Measurements from ENCODE around the gene CACNA1C. TPM values are rescaled to one million over a fixed set of nuclear protein-coding genes. Genes with fewer than 3 reads are reported as not detected.
A peak's percentile ranks its signal among the peaks of the same experiment; 100 is the strongest.

The CACNA1C gene
- total RNA-seq, 1 experiment from 2014 or later = 3.7 TPM

DNA sequence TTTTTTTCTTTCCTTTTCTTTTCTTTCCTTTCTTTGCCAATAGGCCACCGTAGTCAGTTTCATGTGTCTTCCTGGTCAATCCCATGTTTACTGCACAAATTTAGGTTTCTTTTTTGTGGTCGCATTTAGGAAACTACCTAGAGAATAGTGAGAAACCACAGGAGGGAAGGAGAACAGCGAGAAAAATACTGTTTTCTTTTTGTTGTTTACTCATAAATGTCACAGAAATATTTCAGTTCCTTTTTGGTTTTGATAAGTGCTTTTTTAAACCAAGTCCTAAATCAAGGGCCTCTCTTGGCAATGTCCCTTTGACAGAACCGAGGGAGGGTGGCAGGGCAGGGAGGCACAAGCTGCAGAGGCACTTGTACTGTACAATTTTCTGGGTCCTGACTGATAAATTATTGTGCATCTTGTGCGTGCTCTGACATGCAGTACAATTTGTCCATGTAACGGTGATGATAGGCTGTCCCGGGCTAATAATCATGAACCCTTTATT lies 326.1 kb downstream of the CACNA1C start:
- no peaks in the 10 kb centered on the region for H3K9me3 ChIP-seq (ENCODE audit: low read depth, low read length, poor library complexity, severe bottlenecking)
- no peak overlapping the region for H3K4me3 ChIP-seq (ENCODE audit: low read depth, low read length, poor library complexity, severe bottlenecking)
- CTCF ChIA-PET = no interaction called here
- no peaks in the 10 kb centered on the region for H3K36me3 ChIP-seq (ENCODE audit: insufficient read depth, low read length, poor library complexity, severe bottlenecking)
- H3K4me1 ChIP-seq (ENCODE audit: insufficient read depth, low read length, poor library complexity, severe bottlenecking) = peaks cover 17% of the 10 kb centered on the region
- TF ChIP-seq, protein P1, sequence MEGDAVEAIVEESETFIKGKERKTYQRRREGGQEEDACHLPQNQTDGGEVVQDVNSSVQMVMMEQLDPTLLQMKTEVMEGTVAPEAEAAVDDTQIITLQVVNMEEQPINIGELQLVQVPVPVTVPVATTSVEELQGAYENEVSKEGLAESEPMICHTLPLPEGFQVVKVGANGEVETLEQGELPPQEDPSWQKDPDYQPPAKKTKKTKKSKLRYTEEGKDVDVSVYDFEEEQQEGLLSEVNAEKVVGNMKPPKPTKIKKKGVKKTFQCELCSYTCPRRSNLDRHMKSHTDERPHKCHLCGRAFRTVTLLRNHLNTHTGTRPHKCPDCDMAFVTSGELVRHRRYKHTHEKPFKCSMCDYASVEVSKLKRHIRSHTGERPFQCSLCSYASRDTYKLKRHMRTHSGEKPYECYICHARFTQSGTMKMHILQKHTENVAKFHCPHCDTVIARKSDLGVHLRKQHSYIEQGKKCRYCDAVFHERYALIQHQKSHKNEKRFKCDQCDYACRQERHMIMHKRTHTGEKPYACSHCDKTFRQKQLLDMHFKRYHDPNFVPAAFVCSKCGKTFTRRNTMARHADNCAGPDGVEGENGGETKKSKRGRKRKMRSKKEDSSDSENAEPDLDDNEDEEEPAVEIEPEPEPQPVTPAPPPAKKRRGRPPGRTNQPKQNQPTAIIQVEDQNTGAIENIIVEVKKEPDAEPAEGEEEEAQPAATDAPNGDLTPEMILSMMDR (conservative IDR thresholded peaks at IDR 0.05; ENCODE audit: low read depth, low read length) = no peak
- TF ChIP-seq EZH2 (IDR thresholded peaks at IDR 0.05; ENCODE audit: borderline replicate concordance, low read depth, low read length, poor library complexity, severe bottlenecking) = no peak
- no TSS peak for BruUV-seq (replicated peaks)
- H3K27ac ChIP-seq (ENCODE audit: low read depth, low read length, poor library complexity, severe bottlenecking) = no peak overlapping the region
- peak; percentile 22 for DNase-seq (ENCODE audit: low spot score)
- H3K27me3 ChIP-seq (replicated peaks; ENCODE audit: insufficient read depth, low read depth, low read length, poor library complexity) = no peaks in the 10 kb centered on the region
- POLR2A ChIA-PET (ENCODE audit: low non-redundant PET) = no interaction called here
- intact Hi-C loops (cut with micrococcal nuclease; ENCODE audit: unreplicated experiment) = no loop called here

DNA sequence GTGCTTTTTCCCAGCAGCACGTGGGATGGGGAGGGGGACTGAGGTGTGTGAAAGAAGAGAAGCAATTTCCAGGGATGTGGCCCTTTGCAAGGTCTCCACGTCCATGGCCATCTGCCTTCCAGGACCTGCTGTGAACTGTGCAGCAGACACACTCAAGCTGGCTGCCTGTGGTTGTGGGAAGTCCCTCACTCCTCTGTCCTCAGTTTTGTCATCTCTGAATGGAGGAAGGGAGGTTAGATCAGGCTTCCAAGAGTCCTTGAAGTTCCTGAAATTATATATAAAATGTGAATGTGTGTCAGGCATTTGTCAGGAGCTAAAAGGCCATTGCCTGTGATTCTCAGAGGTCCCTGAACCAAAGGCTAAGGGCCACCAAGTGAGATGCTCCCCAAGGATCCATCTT lies 328.2 kb downstream of the CACNA1C start:
- no peaks in the 10 kb centered on the region for H3K9me3 ChIP-seq (ENCODE audit: low read depth, low read length, poor library complexity, severe bottlenecking)
- DNase-seq (ENCODE audit: low spot score) = no peak
- no peak for TF ChIP-seq EZH2 (IDR thresholded peaks at IDR 0.05; ENCODE audit: borderline replicate concordance, low read depth, low read length, poor library complexity, severe bottlenecking)
- TF ChIP-seq, protein P1 (conservative IDR thresholded peaks at IDR 0.05; ENCODE audit: low read depth, low read length) = no peak
- H3K27me3 ChIP-seq (replicated peaks; ENCODE audit: insufficient read depth, low read depth, low read length, poor library complexity) = no peaks in the 10 kb centered on the region
- intact Hi-C loops (cut with micrococcal nuclease; ENCODE audit: unreplicated experiment) = loop anchor here (10.0 kb wide), 1 partner anchor 204 kb away; no protein-coding TSS in a partner anchor
- CTCF ChIA-PET = no interaction called here
- no peak overlapping the region for H3K27ac ChIP-seq (ENCODE audit: low read depth, low read length, poor library complexity, severe bottlenecking)
- no peaks in the 10 kb centered on the region for H3K36me3 ChIP-seq (ENCODE audit: insufficient read depth, low read length, poor library complexity, severe bottlenecking)
- no TSS peak for BruUV-seq (replicated peaks)
- H3K4me3 ChIP-seq (ENCODE audit: low read depth, low read length, poor library complexity, severe bottlenecking) = no peak overlapping the region
- peaks cover 17% of the 10 kb centered on the region for H3K4me1 ChIP-seq (ENCODE audit: insufficient read depth, low read length, poor library complexity, severe bottlenecking)
- POLR2A ChIA-PET (ENCODE audit: low non-redundant PET) = no interaction called here

DNA sequence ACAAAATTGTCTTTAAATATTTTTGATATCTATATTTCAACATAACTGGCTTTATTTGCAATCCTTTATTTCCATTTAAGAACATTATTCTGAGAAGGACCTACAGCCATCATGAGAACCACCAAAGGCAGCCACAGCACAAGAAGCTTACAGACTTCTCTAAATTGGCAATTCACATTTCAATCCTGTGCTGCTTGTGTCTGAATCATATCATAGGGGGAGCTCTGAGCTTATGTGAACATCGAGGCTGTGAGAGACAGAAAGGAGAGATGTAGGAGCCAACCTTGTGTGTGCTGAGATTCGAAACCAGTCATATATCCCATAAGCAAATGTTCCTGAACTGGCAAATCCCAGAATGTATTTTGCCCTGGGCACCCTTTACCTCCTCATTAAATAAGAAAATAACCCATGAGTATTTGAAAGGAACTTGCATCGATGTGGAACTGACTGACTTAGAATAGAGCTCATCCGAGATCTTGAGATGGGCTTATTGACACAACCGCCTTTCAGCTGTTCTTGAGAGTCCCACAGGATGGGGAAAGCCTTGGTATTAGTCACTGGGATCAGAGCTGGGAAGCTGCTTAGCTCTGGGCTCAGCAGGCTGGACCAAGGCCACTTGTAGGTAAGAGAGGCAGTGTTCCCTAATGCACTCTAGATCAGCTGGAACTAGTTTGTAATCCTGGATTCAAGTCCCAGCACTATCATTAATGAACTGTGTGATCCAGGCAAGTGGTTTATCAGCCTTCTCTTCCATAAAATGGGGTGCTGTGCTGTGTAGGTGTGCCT lies 329.8 kb downstream of the CACNA1C start:
- DNase-seq (ENCODE audit: low spot score) = no peak
- Histone ChIP-seq H3K9me3 (ENCODE audit: low read depth, low read length, poor library complexity, severe bottlenecking) (no peaks in the 10 kb centered on the region), H3K36me3 (ENCODE audit: insufficient read depth, low read length, poor library complexity, severe bottlenecking) (no peaks in the 10 kb centered on the region), H3K4me1 (ENCODE audit: insufficient read depth, low read length, poor library complexity, severe bottlenecking) (peaks cover 2% of the 10 kb centered on the region), H3K27ac (ENCODE audit: low read depth, low read length, poor library complexity, severe bottlenecking) (no peak overlapping the region), H3K4me3 (ENCODE audit: low read depth, low read length, poor library complexity, severe bottlenecking) (no peak overlapping the region), H3K27me3 (replicated peaks; ENCODE audit: insufficient read depth, low read depth, low read length, poor library complexity) (no peaks in the 10 kb centered on the region)
- CTCF ChIA-PET = no interaction called here
- POLR2A ChIA-PET (ENCODE audit: low non-redundant PET) = no interaction called here
- BruUV-seq (replicated peaks) = no TSS peak
- intact Hi-C loops (cut with micrococcal nuclease; ENCODE audit: unreplicated experiment) = loop anchor here (10.0 kb wide), 1 partner anchor 202 kb away; no protein-coding TSS in a partner anchor
- no peak for TF ChIP-seq EZH2 (IDR thresholded peaks at IDR 0.05; ENCODE audit: borderline replicate concordance, low read depth, low read length, poor library complexity, severe bottlenecking)
- TF ChIP-seq, protein P1 (conservative IDR thresholded peaks at IDR 0.05; ENCODE audit: low read depth, low read length) = peak; percentile 35; the same call in 1 of the 2 replicates

Measured in A673 (cell line).